Uterus (tissue), 4 donors: ENCODE data around the gene ADAMTSL1. TPM values are rescaled to one million over a fixed set of nuclear protein-coding genes. Genes with fewer than 3 reads are reported as not detected.

Experiments used
- DNase-seq, 2 donors: peaks; one replicate each; pipeline ENCODE4 v3.0.0-alpha.2; 2019 to 2020
- H3K27ac ChIP-seq, 2 donors: fragments of 200-600 bp; sonication (generic); 1 replicate in 1 of 2; 2 replicates in 1 of 2; pipeline ENCODE4 v1.5.1; 2016 to 2018
- H3K27me3 ChIP-seq, 2 donors: fragments of 200-600 bp; sonication (generic); one replicate each; pipeline ENCODE4 v1.5.1; 2018 to 2019; ENCODE audit warnings: control low read depth in 1 of 2
- H3K36me3 ChIP-seq, 2 donors: fragments of 200-600 bp; sonication (generic); one replicate each; pipeline ENCODE4 v1.5.1; 2019; ENCODE audit warnings: control low read depth in 1 of 2
- H3K4me1 ChIP-seq, 2 donors: fragments of 200-600 bp; sonication (generic); one replicate each; pipeline ENCODE4 v1.5.1; 2018 to 2019; ENCODE audit warnings: control low read depth in 1 of 2
- H3K4me3 ChIP-seq, 2 donors: fragments of 200-600 bp; sonication (generic); 1 replicate in 1 of 2; 2 replicates in 1 of 2; pipeline ENCODE4 v1.5.1; 2018 to 2019; ENCODE audit warnings: mild to moderate bottlenecking in 1 of 2
- H3K9me3 ChIP-seq, 2 donors: fragments of 200-600 bp; sonication (generic); one replicate each; pipeline ENCODE4 v1.5.1; 2019; ENCODE audit warnings: control low read depth in 1 of 2
- CTCF ChIP-seq, 4 experiments: fragments of 200-600 bp in 2 of 4; fragments of 450-650 bp in 2 of 4; sonication (generic) in 2 of 4; IDR thresholded peaks; one replicate each; pipeline ENCODE4 v1.5.1; 2016 to 2019; ENCODE audit warnings: antibody characterized with exemption in 4 of 4, mild to moderate bottlenecking in 2 of 4, moderate library complexity in 1 of 4
- POLR2A ChIP-seq, 2 donors: fragments of 450-650 bp; IDR thresholded peaks; one replicate each; pipeline ENCODE4 v1.6.1; 2016; ENCODE audit warnings: antibody characterized with exemption in 2 of 2, mild to moderate bottlenecking in 1 of 2, moderate library complexity in 1 of 2
- intact Hi-C: fragments of 100-400 bp; cut with DNase I; formaldehyde crosslinking; loops from one replicate; pipeline ENCODE4 v1.15.1; 2023; ENCODE audit warnings: low total_unique reads
- total RNA-seq, 4 donors: library from RNA; depleted of rRNA in 3 of 4; stranded (reverse); fragments of >200 nt in 3 of 4; gene quantifications; one replicate each; pipeline versions ENCODE4 v1.1.0 to v1.2.4, GENCODE V29; 2014 to 2023
- donor health status: DM: yes; HTN: yes; CAD: no.

ADAMTSL1 gene
- total RNA-seq, 4 donors from 2014 or later = 30.0 to 186 (median 138) TPM

DNA sequence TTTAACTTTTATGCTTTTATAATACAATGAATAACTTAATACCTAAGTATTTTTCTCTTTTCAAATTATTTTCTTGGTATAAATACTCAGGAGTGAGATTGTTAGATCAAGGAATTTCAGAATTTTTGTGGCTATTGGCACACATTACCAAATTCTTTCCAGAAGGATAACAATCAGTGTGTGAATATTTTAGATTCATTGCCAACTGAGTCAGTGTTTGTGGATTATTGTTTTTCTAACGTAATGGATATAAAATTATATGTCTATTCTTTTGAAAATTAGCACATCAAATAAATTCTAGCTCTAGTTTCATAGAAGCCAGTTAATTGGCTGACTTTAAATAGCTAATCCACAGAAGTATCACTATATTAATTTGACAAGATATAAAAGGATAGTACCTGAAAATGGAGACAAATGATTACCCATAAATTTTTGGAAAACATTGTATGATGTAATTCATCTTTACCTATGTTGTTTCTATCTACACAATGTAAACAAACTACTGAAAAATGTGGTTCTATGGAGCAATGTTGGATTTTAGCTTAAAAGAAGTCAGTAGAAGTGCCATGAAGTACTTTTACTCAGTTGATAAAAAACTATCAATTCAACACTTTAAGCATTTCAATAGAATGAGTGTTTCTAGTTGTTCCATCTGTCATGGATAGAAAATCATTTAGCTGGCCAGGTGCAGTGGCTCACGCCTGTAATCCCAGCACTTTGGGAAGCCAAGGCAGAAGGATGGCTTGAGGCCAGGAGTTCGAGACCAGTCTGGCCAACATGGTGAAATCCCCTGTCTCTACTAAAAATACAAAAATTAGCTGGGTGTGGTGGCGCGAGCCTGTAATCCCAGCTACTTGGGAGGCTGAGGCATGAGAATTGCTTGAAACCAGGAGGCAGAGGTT, 185.1 kb downstream of the ADAMTSL1 start:
- peaks cover 0 to 4% of the 10 kb centered on the region in 2 donors for H3K4me1 ChIP-seq
- H3K27ac ChIP-seq = no peak overlapping the region
- intact Hi-C loops = no loop called here
- TF ChIP-seq POLR2A (IDR thresholded peaks at IDR 0.05) (no peak), CTCF (IDR thresholded peaks at IDR 0.05) (no peak)
- no peaks in the 10 kb centered on the region for H3K9me3 ChIP-seq
- no peak overlapping the region for H3K4me3 ChIP-seq
- DNase-seq = no peak
- H3K27me3 ChIP-seq = no peaks in the 10 kb centered on the region
- no peaks in the 10 kb centered on the region for H3K36me3 ChIP-seq

GRCh38 chr9:18660001-18660400, 186.0 kb downstream of the ADAMTSL1 start:
- TF ChIP-seq CTCF (IDR thresholded peaks at IDR 0.05) = no peak
- intact Hi-C loops = no loop called here

DNA sequence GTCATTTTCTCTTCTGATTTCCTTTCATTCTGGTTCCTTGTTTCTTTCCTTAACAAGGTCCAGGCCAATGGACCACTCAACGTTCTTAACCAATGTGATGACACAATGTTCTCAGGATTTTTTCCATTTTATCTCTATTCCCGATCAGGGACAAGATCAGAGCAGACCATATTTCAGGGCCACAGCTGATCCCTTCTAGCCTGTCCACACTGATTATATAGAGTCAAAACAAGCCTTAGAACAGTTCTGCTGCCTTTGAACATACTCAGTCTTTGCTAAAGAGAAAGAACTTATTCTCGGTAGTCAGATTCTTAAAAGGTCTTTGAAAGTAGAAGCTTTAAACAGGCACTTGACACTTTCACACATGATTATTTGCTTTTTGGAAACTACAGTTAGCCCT, 188.4 kb downstream of the ADAMTSL1 start:
- Histone ChIP-seq H3K4me3 (no peak overlapping the region), H3K27ac (no peak overlapping the region), H3K9me3 (no peaks in the 10 kb centered on the region), H3K27me3 (no peaks in the 10 kb centered on the region), H3K36me3 (no peaks in the 10 kb centered on the region), H3K4me1 (peaks cover 0 to 4% of the 10 kb centered on the region in 2 donors)
- no peak for TF ChIP-seq CTCF (IDR thresholded peaks at IDR 0.05)
- no peak for TF ChIP-seq POLR2A (IDR thresholded peaks at IDR 0.05)
- DNase-seq = no peak
- intact Hi-C loops = no loop called here

More at GRCh38 chr9:18660001-18660400, 186.0 kb downstream of the ADAMTSL1 start:
- H3K36me3 ChIP-seq = no peaks in the 10 kb centered on the region
- H3K27ac ChIP-seq = no peak overlapping the region
- no peaks in the 10 kb centered on the region for H3K27me3 ChIP-seq
- no peak overlapping the region for H3K4me3 ChIP-seq
- peaks cover 0 to 4% of the 10 kb centered on the region in 2 donors for H3K4me1 ChIP-seq
- H3K9me3 ChIP-seq = no peaks in the 10 kb centered on the region
- no peak for DNase-seq

- intact Hi-C loops = no loop called here
- no peak for TF ChIP-seq CTCF (IDR thresholded peaks at IDR 0.05)
- TF ChIP-seq POLR2A (IDR thresholded peaks at IDR 0.05) = no peak
- H3K4me1 ChIP-seq = no peaks in the 10 kb centered on the region
- H3K27ac ChIP-seq = no peak overlapping the region
- no peaks in the 10 kb centered on the region for H3K9me3 ChIP-seq
- no peak for DNase-seq
- H3K36me3 ChIP-seq = no peaks in the 10 kb centered on the region
- H3K27me3 ChIP-seq = no peaks in the 10 kb centered on the region
- no peak overlapping the region for H3K4me3 ChIP-seq
These were observed 192.0 kb downstream of the ADAMTSL1 start for GRCh38 chr9:18665947-18666346.

DNA sequence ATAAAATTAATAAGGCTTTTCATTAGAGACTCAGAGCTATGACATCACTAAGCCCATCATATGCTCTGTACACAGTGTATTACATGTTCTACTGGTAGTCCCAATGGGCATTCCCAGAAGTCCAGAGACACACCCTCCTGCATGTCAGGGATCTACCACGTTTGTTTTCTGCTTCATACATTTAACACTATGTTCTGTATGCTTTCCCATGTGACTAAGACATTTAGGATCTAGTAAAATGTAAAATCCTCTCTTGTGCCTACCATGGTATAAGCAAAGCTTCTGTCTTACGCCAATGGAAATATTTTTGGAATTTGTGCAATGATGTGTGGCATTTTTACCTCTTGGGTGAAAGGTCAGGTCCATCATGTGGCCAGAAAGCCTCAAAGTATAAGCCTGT, 192.4 kb downstream of the ADAMTSL1 start:
- Histone ChIP-seq H3K9me3 (no peaks in the 10 kb centered on the region), H3K36me3 (no peaks in the 10 kb centered on the region), H3K4me1 (no peaks in the 10 kb centered on the region), H3K4me3 (no peak overlapping the region), H3K27ac (no peak overlapping the region), H3K27me3 (no peaks in the 10 kb centered on the region)
- intact Hi-C loops = no loop called here
- no peak for DNase-seq
- TF ChIP-seq POLR2A (IDR thresholded peaks at IDR 0.05) (no peak), CTCF (IDR thresholded peaks at IDR 0.05) (no peak)
